Stomach (tissue), 9 donors: Measurements from ENCODE around the gene PKP1. TPM values are rescaled to one million over a fixed set of nuclear protein-coding genes. Genes with fewer than 3 reads are reported as not detected.

Experiments used
- DNase-seq, 2 donors: peaks; one replicate each; pipeline versions ENCODE4 v3.0.0 to v3.0.0-alpha.2; 2013 to 2019
- H3K27ac ChIP-seq, 5 donors: fragments of 200-600 bp in 4 of 5; sonication (generic) in 4 of 5; one replicate each; pipeline ENCODE4 v1.5.1; 2013 to 2019; ENCODE audit warnings: mild to moderate bottlenecking in 1 of 5, moderate library complexity in 1 of 5
- H3K27me3 ChIP-seq, 3 donors: fragments of 200-600 bp; sonication (generic); one replicate each; pipeline ENCODE4 v1.5.1; 2017 to 2019; ENCODE audit warnings: mixed run types in 1 of 3
- H3K36me3 ChIP-seq, 4 donors: fragments of 200-600 bp; sonication (generic); 1 replicate in 3 of 4; 2 replicates in 1 of 4; pipeline ENCODE4 v1.5.1; 2016 to 2019
- H3K4me1 ChIP-seq, 4 donors: fragments of 200-600 bp; sonication (generic); one replicate each; pipeline ENCODE4 v1.5.1; 2016 to 2019
- H3K4me3 ChIP-seq, 4 donors: fragments of 200-600 bp; sonication (generic) in 3 of 4; one replicate each; pipeline ENCODE4 v1.5.1; 2016 to 2019; ENCODE audit warnings: mild to moderate bottlenecking in 1 of 4
- H3K9me3 ChIP-seq, 4 donors: fragments of 200-600 bp; sonication (generic); one replicate each; pipeline ENCODE4 v1.5.1; 2016 to 2019
- CTCF ChIP-seq, 7 experiments: fragments of 450-650 bp in 4 of 7; fragments of 200-600 bp in 3 of 7; sonication (generic) in 3 of 7; IDR thresholded peaks; one replicate each; pipeline ENCODE4 v1.5.1; 2016 to 2019; ENCODE audit warnings: antibody characterized with exemption in 7 of 7, control low read depth in 2 of 7, mild to moderate bottlenecking in 1 of 7
- EP300 ChIP-seq: sonication (generic); formaldehyde crosslinking; IDR thresholded peaks from one replicate; pipeline ENCODE4 v1.6.1; 2017; ENCODE audit warnings: antibody characterized with exemption
- POLR2A ChIP-seq, 4 donors: fragments of 450-650 bp; IDR thresholded peaks; one replicate each; pipeline ENCODE4 v1.6.1; 2016; ENCODE audit warnings: antibody characterized with exemption in 4 of 4, control low read depth in 2 of 4, mild to moderate bottlenecking in 1 of 4, moderate library complexity in 1 of 4
- POLR2AphosphoS5 ChIP-seq, 3 donors: sonication (generic); formaldehyde crosslinking; IDR thresholded peaks; one replicate each; pipeline ENCODE4 v1.6.1; 2016; ENCODE audit warnings: antibody characterized with exemption in 3 of 3
- WGBS, 5 donors: extraction: QIAGEN DNeasy Blood & Tissue Kit in 3 of 5; methylation state at CpG; one replicate each; pipeline versions ENCODE4 v1.1.5 to v1.1.7; 2013 to 2018; 5-methylcytosine and 5-hydroxymethylcytosine counted together
- intact Hi-C: fragments of 100-400 bp; cut with DNase I; formaldehyde crosslinking; loops from one replicate; pipeline ENCODE4 v1.15.1; 2023; ENCODE audit warnings: low total_unique reads
- polyA plus RNA-seq, 3 donors: library from polyadenylated mRNA; stranded (reverse); fragments of 200-250 nt; gene quantifications; one replicate each; pipeline ENCODE4 v1.2.3, GENCODE V29; 2013
- total RNA-seq, 5 donors: library from RNA; depleted of rRNA; stranded (reverse); fragments of >200 nt; gene quantifications; one replicate each; pipeline versions ENCODE4 v1.1.0 to v1.2.3, GENCODE V29; 2014 to 2016
- donor health status: healthy with polysubstance abuse.
- donor health status: Bipolar disorder and iron deficiency.
- donor health status: healthy.

Gene PKP1
- total and polyA plus RNA-seq, 8 donors: under 0.01 to 42.2 (median 0.40) TPM; not detected in 2

- Histone ChIP-seq H3K27me3 (peaks cover 0 to 37% (median 10%) of the 10 kb centered on the region in 3 donors), H3K4me3 (no peak overlapping the region), H3K4me1 (no peaks in the 10 kb centered on the region), H3K27ac (no peak overlapping the region), H3K36me3 (no peaks in the 10 kb centered on the region), H3K9me3 (no peaks in the 10 kb centered on the region)
- no peak for DNase-seq
- intact Hi-C loops: no loop called here
- 78 to 90% (median 81%) methylated on average over 4 of the region's 4 CpGs for WGBS, 5 donors
- no peak for TF ChIP-seq EP300
- no peak for TF ChIP-seq POLR2AphosphoS5 (IDR thresholded peaks at IDR 0.05)
These were observed 65.8 kb downstream of the PKP1 start for GRCh38 chr1:201349092-201349491.

DNA sequence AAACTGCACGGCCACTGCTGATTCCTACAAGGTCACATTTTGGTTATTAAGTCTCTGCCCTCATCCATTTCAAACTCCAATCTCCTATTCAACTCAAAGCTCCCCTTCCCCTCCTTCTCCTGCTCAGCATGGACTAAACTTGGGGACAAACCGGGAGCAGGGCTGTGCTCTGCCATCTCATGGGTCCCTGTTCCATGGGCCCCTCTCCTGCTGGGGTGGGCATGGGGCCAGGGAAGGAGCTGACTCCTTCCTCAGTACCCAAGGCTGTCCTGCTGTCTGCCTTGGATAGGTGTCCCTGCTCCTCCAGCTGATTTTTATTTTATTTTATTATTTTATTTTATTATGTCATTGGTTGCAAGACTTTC, 67.0 kb downstream of the PKP1 start:
- 60 to 76% (median 66%) methylated on average over 2 of the region's 2 CpGs for WGBS, 5 donors
- no peaks in the 10 kb centered on the region for H3K36me3 ChIP-seq
- peaks cover 0 to 44% (median 10%) of the 10 kb centered on the region in 3 donors for H3K27me3 ChIP-seq
- TF ChIP-seq EP300: no peak
- no peak for TF ChIP-seq POLR2AphosphoS5 (IDR thresholded peaks at IDR 0.05)
- H3K9me3 ChIP-seq: no peaks in the 10 kb centered on the region
- intact Hi-C loops: no loop called here
- no peak overlapping the region for H3K4me3 ChIP-seq
- H3K27ac ChIP-seq: no peak overlapping the region
- no peak for DNase-seq
- no peaks in the 10 kb centered on the region for H3K4me1 ChIP-seq

DNA sequence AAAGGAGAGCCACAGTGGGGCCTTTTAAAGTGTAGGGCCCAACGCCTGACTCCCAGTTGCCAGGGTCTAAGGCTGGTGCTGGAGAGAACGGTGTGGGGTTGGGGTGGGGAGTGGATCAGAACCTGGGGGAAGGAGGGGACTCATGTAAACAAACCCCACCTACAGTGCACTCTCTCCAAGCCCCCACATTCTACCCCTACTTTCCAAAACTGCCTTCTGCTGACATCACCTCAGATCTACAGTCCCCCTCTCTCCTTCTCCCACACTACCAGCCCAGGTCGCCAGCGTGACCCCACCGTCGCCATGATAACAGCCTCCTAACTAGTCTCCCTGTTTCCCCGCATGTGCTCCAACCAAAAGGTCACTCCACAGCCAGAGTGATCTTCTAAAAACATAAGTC, 67.6 kb downstream of the PKP1 start:
- Histone ChIP-seq H3K36me3 (no peaks in the 10 kb centered on the region), H3K4me1 (no peaks in the 10 kb centered on the region), H3K27ac (no peak overlapping the region), H3K9me3 (no peaks in the 10 kb centered on the region), H3K27me3 (peaks cover 0 to 43% (median 10%) of the 10 kb centered on the region in 3 donors), H3K4me3 (no peak overlapping the region)
- 73 to 77% (median 76%) methylated on average over 7 of the region's 7 CpGs for WGBS, 5 donors
- TF ChIP-seq POLR2AphosphoS5 (IDR thresholded peaks at IDR 0.05): no peak
- TF ChIP-seq POLR2A (IDR thresholded peaks at IDR 0.05): no peak
- no peak for TF ChIP-seq EP300
- no peak for TF ChIP-seq CTCF (IDR thresholded peaks at IDR 0.05)
- no peak for DNase-seq
- intact Hi-C loops: no loop called here

DNA sequence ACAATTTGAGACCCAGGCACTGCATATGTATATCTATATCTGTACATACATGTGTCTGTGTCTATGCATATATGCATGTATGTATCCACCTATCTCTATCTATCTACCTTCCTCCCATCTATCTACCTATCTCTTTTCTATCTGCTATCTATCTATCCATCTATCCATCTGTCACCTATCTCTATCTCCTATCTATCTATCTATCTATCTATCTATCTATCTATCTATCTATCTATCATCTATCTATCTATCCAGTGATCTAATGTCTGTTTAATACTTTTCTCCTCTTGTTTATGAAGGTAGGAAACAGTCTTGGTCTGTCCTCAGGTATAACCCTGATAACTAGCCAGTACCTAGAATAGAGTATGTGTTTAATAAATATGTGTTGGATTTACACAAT, 68.3 kb downstream of the PKP1 start:
- Histone ChIP-seq H3K9me3 (no peaks in the 10 kb centered on the region), H3K36me3 (no peaks in the 10 kb centered on the region), H3K27ac (no peak overlapping the region), H3K4me3 (no peak overlapping the region), H3K4me1 (no peaks in the 10 kb centered on the region), H3K27me3 (peaks cover 0 to 46% (median 10%) of the 10 kb centered on the region in 3 donors)
- intact Hi-C loops: no loop called here
- DNase-seq: no peak
- no peak for TF ChIP-seq EP300
- TF ChIP-seq POLR2AphosphoS5 (IDR thresholded peaks at IDR 0.05): no peak
- no peak for TF ChIP-seq POLR2A (IDR thresholded peaks at IDR 0.05)
- no peak for TF ChIP-seq CTCF (IDR thresholded peaks at IDR 0.05)

DNA sequence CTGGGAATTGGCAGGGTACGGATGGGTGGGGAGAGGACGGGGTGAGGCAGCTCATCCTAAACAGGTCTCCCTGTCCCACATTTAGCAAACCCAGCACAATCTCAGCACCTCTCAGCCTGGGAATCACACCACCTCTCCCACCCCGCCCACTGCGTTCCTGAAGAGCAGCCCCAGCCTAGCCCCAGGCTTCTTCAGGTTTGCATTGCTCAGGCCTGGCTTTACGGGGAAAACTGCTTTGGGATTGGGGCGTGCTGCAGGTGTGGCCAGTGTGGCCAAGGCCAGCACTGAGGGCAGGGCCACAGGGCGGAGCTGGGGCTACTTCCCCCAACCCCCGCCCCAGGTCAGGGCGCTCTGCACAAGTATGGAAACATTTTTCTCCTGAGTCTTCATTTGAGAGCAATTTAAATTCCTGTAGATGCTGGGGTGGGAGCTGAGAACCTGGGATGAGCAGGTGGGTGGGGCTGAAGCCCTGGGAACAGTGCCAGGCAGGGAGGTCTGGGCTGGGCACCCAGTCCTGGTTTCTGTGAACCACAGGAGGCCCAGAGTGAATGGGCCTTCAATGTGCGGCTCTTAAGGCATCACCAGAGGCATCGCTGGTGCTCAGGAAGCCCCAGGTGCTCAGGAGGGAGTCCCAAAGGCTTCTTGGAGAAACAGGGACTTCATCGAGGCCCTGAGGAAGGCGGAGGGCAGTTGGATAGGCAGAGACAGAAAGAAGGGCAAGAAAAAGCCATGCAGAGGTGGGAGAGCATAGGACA, 70.1 kb downstream of the PKP1 start:
- WGBS, 5 donors: 73 to 81% (median 78%) methylated on average over 11 to 13 of the region's 13 CpGs
- H3K36me3 ChIP-seq: no peaks in the 10 kb centered on the region
- no peak for DNase-seq
- H3K27me3 ChIP-seq: peaks cover 0 to 40% (median 0%) of the 10 kb centered on the region in 3 donors
- H3K9me3 ChIP-seq: no peaks in the 10 kb centered on the region
- intact Hi-C loops: no loop called here
- no peaks in the 10 kb centered on the region for H3K4me1 ChIP-seq
- TF ChIP-seq POLR2AphosphoS5 (IDR thresholded peaks at IDR 0.05): no peak
- no peak for TF ChIP-seq CTCF (IDR thresholded peaks at IDR 0.05)
- TF ChIP-seq EP300: no peak
- no peak for TF ChIP-seq POLR2A (IDR thresholded peaks at IDR 0.05)
- no peak overlapping the region for H3K4me3 ChIP-seq
- H3K27ac ChIP-seq: no peak overlapping the region
